Hepatocyte (in vitro differentiated cells): ENCODE measurements around the gene MCCD1. TPM values are rescaled to one million over a fixed set of nuclear protein-coding genes. Genes with fewer than 3 reads are reported as not detected.
"Not testable (repeated sequence)": the region's sequence is repeated elsewhere in the genome, so short reads cannot be mapped to it uniquely, and the experiment has no call there.

ENCODE experiments used
- DNase-seq: peaks from one replicate; pipeline ENCODE4 v3.0.0-alpha.2; 2016; ENCODE audit warnings: low spot score
- H2AFZ ChIP-seq: fragments of 200-600 bp; sonication (generic); 2 replicates; pipeline ENCODE4 v1.6.0; 2016; ENCODE audit warnings: antibody characterized with exemption, mild to moderate bottlenecking
- H3K27ac ChIP-seq: fragments of 200-600 bp; sonication (generic); 2 replicates; pipeline ENCODE4 v1.5.1; 2016; ENCODE audit warnings: mild to moderate bottlenecking
- H3K27me3 ChIP-seq: fragments of 200-600 bp; sonication (generic); 2 replicates; pipeline ENCODE4 v1.6.1; 2016
- H3K36me3 ChIP-seq: fragments of 200-600 bp; sonication (generic); replicated peaks from 2 replicates; pipeline ENCODE4 v1.5.1; 2016; ENCODE audit warnings: low read depth; ENCODE audit not compliant: insufficient read depth
- H3K4me1 ChIP-seq: fragments of 200-600 bp; sonication (generic); 2 replicates; pipeline ENCODE4 v1.5.1; 2016; ENCODE audit warnings: mild to moderate bottlenecking, moderate library complexity; ENCODE audit not compliant: insufficient read depth
- H3K4me2 ChIP-seq: fragments of 200-600 bp; sonication (generic); 2 replicates; pipeline ENCODE4 v1.6.0; 2016
- H3K4me3 ChIP-seq: fragments of 200-600 bp; sonication (generic); 2 replicates; pipeline ENCODE4 v1.5.1; 2016; ENCODE audit warnings: mild to moderate bottlenecking
- H3K79me2 ChIP-seq: fragments of 200-600 bp; sonication (generic); 2 replicates; pipeline ENCODE4 v1.6.0; 2017; ENCODE audit warnings: mild to moderate bottlenecking
- H3K9me2 ChIP-seq: fragments of 200-600 bp; sonication (generic); replicated peaks from 2 replicates; pipeline ENCODE4 v1.6.0; 2017; ENCODE audit warnings: mild to moderate bottlenecking; ENCODE audit not compliant: insufficient read depth
- H3K9me3 ChIP-seq: fragments of 200-600 bp; sonication (generic); 2 replicates; pipeline ENCODE4 v1.5.1; 2016; ENCODE audit warnings: low read depth, mild to moderate bottlenecking
- H4K20me1 ChIP-seq: fragments of 200-600 bp; sonication (generic); 2 replicates; pipeline ENCODE4 v1.6.0; 2016; ENCODE audit warnings: mild to moderate bottlenecking; ENCODE audit not compliant: insufficient read depth, poor library complexity, severe bottlenecking
- CTCF ChIP-seq: fragments of 200-600 bp; sonication (generic); IDR thresholded peaks from 2 replicates; pipeline ENCODE4 v1.5.1; 2016; ENCODE audit warnings: antibody characterized with exemption, mild to moderate bottlenecking; ENCODE audit not compliant: poor library complexity
- EZH2 ChIP-seq: fragments of 200-600 bp; sonication (generic); IDR thresholded peaks from 2 replicates; pipeline ENCODE4 v1.6.1; 2016; ENCODE audit warnings: antibody characterized with exemption, mild to moderate bottlenecking, borderline replicate concordance
- EZH2phosphoT487 ChIP-seq: fragments of 200-600 bp; sonication (generic); IDR thresholded peaks from one replicate; pipeline ENCODE4 v1.6.1; 2018; ENCODE audit warnings: antibody characterized with exemption, mild to moderate bottlenecking, low read depth, moderate library complexity; ENCODE audit not compliant: unreplicated experiment, severe bottlenecking
- WGBS: methylation state at CpG from one replicate; pipeline ENCODE4 v1.1.6; 2016; ENCODE audit warnings: low lambda C conversion rate; ENCODE audit errors: missing lambda C conversion rate; 5-methylcytosine and 5-hydroxymethylcytosine counted together
- polyA plus RNA-seq: library from polyadenylated mRNA; unstranded; fragments of >200 nt; fragmentation: Nextera tagmentation; extraction: Ambion mirVana; gene quantifications from 2 replicates; pipeline ENCODE4 v1.2.1, GENCODE V29; 2016
- total RNA-seq: library from RNA; depleted of rRNA; stranded (reverse); fragments of >200 nt; gene quantifications from 2 replicates; pipeline ENCODE4 v1.2.3, GENCODE V29; 2014

Gene MCCD1
- total and polyA plus RNA-seq, 2 experiments from 2014 or later = 0.47 to 2.0 TPM

GRCh38 chr6:31489086-31489485 is 39.7 kb upstream of the MCCD1 start:
- Histone ChIP-seq H3K36me3 (no peaks in the 10 kb centered on the region), H3K79me2 (no peaks in the 10 kb centered on the region), H2AFZ (no peak overlapping the region), H3K4me3 (no peak overlapping the region), H3K4me2 (no peak overlapping the region), H3K4me1 (no peaks in the 10 kb centered on the region), H4K20me1 (no peaks in the 10 kb centered on the region), H3K9me3 (no peaks in the 10 kb centered on the region), H3K27me3 (peaks cover 14% of the 10 kb centered on the region), H3K9me2 (no peaks in the 10 kb centered on the region), H3K27ac (no peak overlapping the region)
- WGBS = 70% methylated on average over 4 of the region's 4 CpGs
- no peak for TF ChIP-seq EZH2
- no peak for TF ChIP-seq CTCF
- no peak for TF ChIP-seq EZH2phosphoT487
- peak; percentile 44 for DNase-seq

GRCh38 chr6:31490115-31490873 is 38.5 kb upstream of the MCCD1 start:
- Histone ChIP-seq H3K4me1 (no peaks in the 10 kb centered on the region), H3K27ac (no peak overlapping the region), H3K4me2 (no peak overlapping the region), H4K20me1 (no peaks in the 10 kb centered on the region), H3K36me3 (no peaks in the 10 kb centered on the region), H3K79me2 (no peaks in the 10 kb centered on the region), H3K4me3 (no peak overlapping the region), H3K9me2 (no peaks in the 10 kb centered on the region), H3K27me3 (peaks cover 23% of the 10 kb centered on the region), H2AFZ (no peak overlapping the region), H3K9me3 (no peaks in the 10 kb centered on the region)
- WGBS = 73% methylated on average over 15 of the region's 16 CpGs
- no peak for DNase-seq
- no peak for TF ChIP-seq CTCF

GRCh38 chr6:31493550-31493874 is 35.2 kb upstream of the MCCD1 start:
- not testable (repeated sequence) for H3K9me2 ChIP-seq, H3K79me2 ChIP-seq, H3K27ac ChIP-seq, H3K4me1 ChIP-seq, DNase-seq, H2AFZ ChIP-seq, H3K4me3 ChIP-seq, H3K9me3 ChIP-seq, H4K20me1 ChIP-seq, H3K36me3 ChIP-seq
- peaks cover 37% of the 10 kb centered on the region for H3K27me3 ChIP-seq
- peak overlapping the region; percentile 96 for H3K4me2 ChIP-seq
- 0% methylated on average over 2 of the region's 2 CpGs for WGBS

- Histone ChIP-seq H4K20me1 (no peaks in the 10 kb centered on the region), H3K4me3 (peak overlapping the region; percentile 42), H3K27me3 (peaks cover 42% of the 10 kb centered on the region), H2AFZ (peak overlapping the region; percentile 28), H3K79me2 (no peaks in the 10 kb centered on the region), H3K9me3 (no peaks in the 10 kb centered on the region), H3K9me2 (no peaks in the 10 kb centered on the region), H3K36me3 (no peaks in the 10 kb centered on the region), H3K4me1 (no peaks in the 10 kb centered on the region), H3K4me2 (peak overlapping the region; percentile 96), H3K27ac (no peak overlapping the region)
- under 1% methylated on average over 58 of the region's 58 CpGs for WGBS
- TF ChIP-seq EZH2 = peak; percentile 93
- peak; percentile 82 for TF ChIP-seq CTCF
- no peak for TF ChIP-seq EZH2phosphoT487
- peak; percentile 86 for DNase-seq
Observed at GRCh38 chr6:31493875-31494694, 34.7 kb upstream of the MCCD1 start.
